ENCODE measurements around the gene SRP68. TPM values are rescaled to one million over a fixed set of nuclear protein-coding genes. Genes with fewer than 3 reads are reported as not detected.

SRP68 gene
- 70.7 to 88.6 TPM (median 85.9 TPM) in 5 replicates for total RNA-seq (2022; extraction: Qiagen RNA extraction)

DNA sequence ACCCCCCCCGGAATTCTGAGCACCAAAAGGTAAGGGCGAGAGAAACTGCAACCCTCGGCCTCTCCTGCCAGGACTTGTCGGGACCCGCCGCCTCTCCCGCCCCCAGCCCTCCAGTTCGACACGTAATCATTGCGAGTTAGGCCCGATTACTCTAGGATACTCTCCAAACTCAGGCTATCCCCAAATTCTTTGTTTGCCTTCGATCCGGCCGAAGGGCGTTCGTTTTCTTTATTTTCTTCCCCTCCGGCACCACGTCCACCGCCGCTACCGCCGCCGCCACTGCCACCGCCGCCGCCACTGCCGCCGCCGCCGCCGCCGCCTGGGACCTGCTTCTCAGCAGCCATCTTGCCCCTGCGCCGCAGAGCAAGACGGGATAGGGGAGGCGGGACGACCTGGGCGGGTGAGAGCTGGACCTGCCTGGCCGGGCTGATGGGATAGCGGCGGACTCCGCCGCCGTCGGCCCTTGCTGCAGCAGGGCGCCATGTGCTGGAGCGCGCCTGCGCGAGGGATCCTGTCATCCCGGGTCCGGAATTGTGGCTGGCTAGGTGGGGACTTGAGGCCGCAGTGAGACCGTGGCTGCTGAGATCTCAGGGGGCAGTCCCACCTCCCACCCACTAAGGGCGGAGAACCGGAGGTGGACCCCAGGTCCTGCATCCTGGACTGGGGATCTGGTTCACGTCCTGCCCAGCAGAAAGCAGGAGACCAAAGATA, at the start of gene SRP68:
Gene SRP68, minus strand, starts transcription at position 370 of the 711 bp plus-strand sequence. Its CDS starts 26 bp downstream, at position 344.

DNA sequence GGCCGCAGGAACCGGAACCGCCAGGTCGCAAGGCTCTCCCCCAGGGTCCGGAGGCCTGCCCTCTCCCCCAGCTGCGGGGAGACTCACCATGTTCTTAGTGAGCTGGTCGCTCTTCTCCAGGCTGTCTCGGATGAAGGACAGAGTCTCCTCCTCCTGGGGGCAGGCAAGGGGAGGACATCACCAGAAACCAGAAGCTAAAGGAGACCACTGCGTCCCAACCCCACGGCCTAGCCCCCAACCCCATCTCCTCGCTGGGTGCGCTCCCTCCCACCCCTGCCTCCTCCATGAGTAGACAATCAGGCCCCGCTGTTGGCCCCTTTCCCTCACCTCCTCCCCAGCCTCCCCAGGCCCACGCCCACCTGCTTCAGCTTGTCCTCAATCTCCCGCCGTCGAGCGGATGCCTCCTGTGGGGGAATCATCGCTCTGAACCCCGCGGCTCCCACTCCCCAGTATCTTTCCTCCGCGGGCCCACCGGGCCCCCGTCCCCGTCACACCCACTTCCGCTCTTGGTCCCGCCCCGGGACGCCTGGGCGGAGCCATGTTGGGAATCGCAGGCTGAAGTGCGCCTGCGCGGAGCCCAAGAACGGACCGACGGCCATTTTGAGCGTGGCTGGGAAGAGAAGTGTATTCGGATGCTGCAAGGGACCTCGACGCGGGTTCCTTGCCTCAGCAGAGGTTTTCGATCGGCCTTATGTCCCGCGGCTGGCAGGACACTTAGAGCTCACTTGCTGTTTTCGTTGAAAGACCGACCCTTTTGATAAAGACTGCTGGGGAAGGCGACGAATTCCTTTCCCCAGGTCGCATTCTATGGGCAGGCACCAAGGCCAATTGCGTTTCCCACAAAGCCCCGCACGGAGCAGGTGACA, 31.2 kb upstream of the SRP68 start, which contains the start of gene EXOC7:
Gene EXOC7, minus strand, starts transcription at position 514 of the 866 bp plus-strand sequence. Its CDS starts 95 bp downstream, at position 419.

GRCh38 chr17:76078860-76079534, 6.7 kb upstream of the SRP68 start, which contains the start of gene ZACN:
Gene ZACN (plus strand): TSS chr17:76079182. CDS start chr17:76079265, 83 bp downstream.

GRCh38 chr17:76074390-76075363, 2.4 kb upstream of the SRP68 start, which contains the start of gene GALR2:
Gene GALR2 (plus strand): TSS chr17:76074781. CDS start chr17:76074884, 103 bp downstream.

GRCh38 chr17:76027159-76027839, 45.0 kb downstream of the SRP68 start, which contains the start of gene EVPL:
Gene EVPL (minus strand): TSS chr17:76027306. CDS start chr17:76027198, 108 bp downstream.

GRCh38 chr17:76000755-76001521, 71.4 kb downstream of the SRP68 start, which contains the start of gene CDK3:
Gene CDK3 (plus strand): TSS chr17:76000855. CDS start chr17:76001426, 571 bp downstream.

Other genes with a start within 250 kb of the SRP68 start
- gene UNC13D, start 228.1 kb downstream of the SRP68 start, total RNA-seq (2022; extraction: Qiagen RNA extraction) = 3.2 to 6.9 TPM (median 6.3 TPM) in 5 replicates
- 86.8 to 93.9 TPM (median 89.6 TPM) in 5 replicates for gene WBP2, start 217.2 kb downstream of the SRP68 start, total RNA-seq (2022; extraction: Qiagen RNA extraction)
- 145 to 227 TPM (median 215 TPM) in 5 replicates for gene TRIM47, start 193.9 kb downstream of the SRP68 start, total RNA-seq (2022; extraction: Qiagen RNA extraction)
- 24.6 to 40.6 TPM (median 35.3 TPM) in 5 replicates for gene TRIM65, start 175.6 kb downstream of the SRP68 start, total RNA-seq (2022; extraction: Qiagen RNA extraction)
- gene MRPL38, start 167.6 kb downstream of the SRP68 start, total RNA-seq (2022; extraction: Qiagen RNA extraction) = 78.3 to 135 TPM (median 120 TPM) in 5 replicates
- gene FBF1, start 131.5 kb downstream of the SRP68 start, total RNA-seq (2022; extraction: Qiagen RNA extraction) = 3.8 to 8.2 TPM (median 7.2 TPM) in 5 replicates
- gene ACOX1, start 93.4 kb downstream of the SRP68 start, total RNA-seq (2022; extraction: Qiagen RNA extraction) = 15.4 to 19.6 TPM (median 18.6 TPM) in 5 replicates
- 20.4 to 22.4 TPM (median 22.0 TPM) in 5 replicates for gene TEN1, start 93.3 kb downstream of the SRP68 start, total RNA-seq (2022; extraction: Qiagen RNA extraction)
- gene CDK3, start 71.7 kb downstream of the SRP68 start, total RNA-seq (2022; extraction: Qiagen RNA extraction) = 1.3 to 4.7 TPM (median 4.1 TPM) in 5 replicates
- 12.7 to 19.5 TPM (median 17.8 TPM) in 5 replicates for gene EVPL, start 45.2 kb downstream of the SRP68 start, total RNA-seq (2022; extraction: Qiagen RNA extraction)
- 0.54 to 1.8 TPM (median 1.7 TPM) in 5 replicates for gene GALR2, start 2.3 kb upstream of the SRP68 start, total RNA-seq (2022; extraction: Qiagen RNA extraction)
- gene ZACN, start 6.7 kb upstream of the SRP68 start, total RNA-seq (2022; extraction: Qiagen RNA extraction) = 0.08 to 0.39 TPM (median 0.20 TPM) in 5 replicates
- 52.7 to 68.6 TPM (median 61.2 TPM) in 5 replicates for gene EXOC7, start 31.3 kb upstream of the SRP68 start, total RNA-seq (2022; extraction: Qiagen RNA extraction)
- gene FOXJ1, start 68.7 kb upstream of the SRP68 start, total RNA-seq (2022; extraction: Qiagen RNA extraction) = 0.65 to 1.4 TPM (median 1.1 TPM) in 5 replicates
- 9.1 to 12.6 TPM (median 12.4 TPM) in 5 replicates for gene RNF157, start 168.0 kb upstream of the SRP68 start, total RNA-seq (2022; extraction: Qiagen RNA extraction)
- gene UBALD2, start 192.8 kb upstream of the SRP68 start, total RNA-seq (2022; extraction: Qiagen RNA extraction) = 99.9 to 203 TPM (median 190 TPM) in 5 replicates
- gene QRICH2, start 235.8 kb upstream of the SRP68 start, total RNA-seq (2022; extraction: Qiagen RNA extraction) = 0.56 to 1.4 TPM (median 0.84 TPM) in 5 replicates